Endodermal cell (in vitro differentiated cells): ENCODE data around the gene USP48. TPM values are rescaled to one million over a fixed set of nuclear protein-coding genes. Genes with fewer than 3 reads are reported as not detected.
A peak's percentile ranks its signal among the peaks of the same experiment; 100 is the strongest.

Source experiments
- DNase-seq: peaks from one replicate; pipeline ENCODE4 v3.0.0-alpha.2; 2017
- H3K27ac ChIP-seq: 2 replicates; pipeline ENCODE4 v1.5.1; 2013; ENCODE audit warnings: mild to moderate bottlenecking, low read depth, low read length, moderate library complexity
- H3K27me3 ChIP-seq: 2 replicates; pipeline ENCODE4 v1.6.1; 2013; ENCODE audit warnings: mild to moderate bottlenecking, low read length, moderate library complexity; ENCODE audit not compliant: insufficient read depth, control insufficient read depth, poor library complexity, severe bottlenecking
- H3K36me3 ChIP-seq: 2 replicates; pipeline ENCODE4 v1.7.0; 2013; ENCODE audit warnings: mild to moderate bottlenecking, low read length, moderate library complexity; ENCODE audit not compliant: control insufficient read depth, insufficient read depth
- H3K4me1 ChIP-seq: one replicate; pipeline ENCODE4 v1.7.0; 2013; ENCODE audit warnings: low read length; ENCODE audit not compliant: control insufficient read depth, insufficient read depth
- H3K4me3 ChIP-seq: 2 replicates; pipeline ENCODE4 v1.5.1; 2013; ENCODE audit warnings: mild to moderate bottlenecking, low read length, moderate library complexity
- H3K9ac ChIP-seq: 2 replicates; pipeline ENCODE4 v1.6.1; 2013; ENCODE audit warnings: mild to moderate bottlenecking, low read length, moderate library complexity; ENCODE audit not compliant: poor library complexity, severe bottlenecking; ENCODE audit errors: extremely low read depth
- H3K9me3 ChIP-seq: 2 replicates; pipeline ENCODE4 v1.6.1; 2013; ENCODE audit warnings: mild to moderate bottlenecking, low read length, moderate library complexity; ENCODE audit not compliant: control insufficient read depth
- H3K27ac Mint-ChIP-seq: 2 replicates; pipeline ENCODE4 v1.8.0; 2020; ENCODE audit warnings: mixed read lengths
- H3K27me3 Mint-ChIP-seq: 2 replicates; pipeline ENCODE4 v1.8.0; 2021; ENCODE audit warnings: mild to moderate bottlenecking, mixed read lengths; ENCODE audit not compliant: insufficient read depth
- H3K36me3 Mint-ChIP-seq: 2 replicates; pipeline ENCODE4 v1.8.0; 2020; ENCODE audit warnings: low read depth, mixed read lengths
- H3K4me1 Mint-ChIP-seq: 2 replicates; pipeline ENCODE4 v1.8.0; 2020; ENCODE audit warnings: mixed read lengths
- H3K4me3 Mint-ChIP-seq: 2 replicates; pipeline ENCODE4 v1.8.0; 2020; ENCODE audit warnings: mild to moderate bottlenecking, moderate library complexity, mixed read lengths
- H3K9me3 Mint-ChIP-seq: 2 replicates; pipeline ENCODE4 v1.8.0; 2020; ENCODE audit warnings: mild to moderate bottlenecking, mixed read lengths
- CTCF ChIP-seq: fragments of 200-600 bp; sonication (generic); conservative IDR thresholded peaks from 2 replicates; pipeline ENCODE4 v1.5.0; 2021; ENCODE audit warnings: antibody characterized with exemption, mild to moderate bottlenecking
- WGBS, 2 experiments: methylation state at CpG; one replicate each; pipeline versions ENCODE4 v1.1.5 to v1.1.7; 2013; ENCODE audit warnings: missing lambda C conversion rate in 2 of 2, mixed read lengths in 1 of 2; ENCODE audit not compliant: insufficient coverage in 1 of 2, insufficient read length in 1 of 2; 5-methylcytosine and 5-hydroxymethylcytosine counted together
- total RNA-seq, 2 donors: library from RNA; stranded (reverse); fragmentation: NEBNext Ultra II Directional in 1 of 2; extraction: Animal tissue kit (Norgen Biotek cat#: 25700) in 1 of 2; gene quantifications; 2 replicates in 1 of 2; 3 replicates in 1 of 2; pipeline ENCODE4 v1.2.1, GENCODE V29; 2021

USP48 gene
- total RNA-seq, 2 donors from 2014 or later: 73.8 to 78.6 TPM

- Histone ChIP-seq H3K36me3 (no peaks in the 10 kb centered on the region), H3K27ac (no peak overlapping the region), H3K9me3 (no peaks in the 10 kb centered on the region), H3K27me3 (peaks cover 32% of the 10 kb centered on the region), H3K4me3 (no peak overlapping the region), H3K9ac (no peak overlapping the region), H3K4me1 (no peaks in the 10 kb centered on the region)
- H3K9me3 Mint-ChIP-seq: no peaks in the 10 kb centered on the region
- peak; percentile 36 for TF ChIP-seq CTCF
- H3K27me3 Mint-ChIP-seq: peaks cover 35% of the 10 kb centered on the region
- DNase-seq: no peak
- 78 to 86% methylated on average over 6 to 11 of the region's 11 CpGs for WGBS, 2 experiments
- H3K36me3 Mint-ChIP-seq: no peaks in the 10 kb centered on the region
- H3K27ac Mint-ChIP-seq: no peak overlapping the region
- H3K4me1 Mint-ChIP-seq: peaks cover 3% of the 10 kb centered on the region
- H3K4me3 Mint-ChIP-seq: no peak overlapping the region
Measured at GRCh38 chr1:21663248-21663950, 119.5 kb downstream of the USP48 start.

- H3K9me3 Mint-ChIP-seq: no peaks in the 10 kb centered on the region
- peaks cover 26% of the 10 kb centered on the region for H3K27me3 ChIP-seq
- H3K4me3 Mint-ChIP-seq: no peak overlapping the region
- no peaks in the 10 kb centered on the region for H3K36me3 Mint-ChIP-seq
- no peak for DNase-seq
- H3K4me3 ChIP-seq: no peak overlapping the region
- H3K27ac ChIP-seq: no peak overlapping the region
- WGBS, 2 experiments: 86 to 100% methylated on average over 1 to 6 of the region's 6 CpGs
- H3K27me3 Mint-ChIP-seq: peaks cover 28% of the 10 kb centered on the region
- TF ChIP-seq CTCF: no peak
- no peaks in the 10 kb centered on the region for H3K9me3 ChIP-seq
- H3K27ac Mint-ChIP-seq: no peak overlapping the region
- peaks cover 3% of the 10 kb centered on the region for H3K4me1 Mint-ChIP-seq
- no peak overlapping the region for H3K9ac ChIP-seq
- H3K4me1 ChIP-seq: no peaks in the 10 kb centered on the region
- no peaks in the 10 kb centered on the region for H3K36me3 ChIP-seq
Measured at GRCh38 chr1:21662426-21663247, 120.3 kb downstream of the USP48 start.

GRCh38 chr1:21661886-21662285 is 121.1 kb downstream of the USP48 start:
- no peaks in the 10 kb centered on the region for H3K9me3 ChIP-seq
- Mint-ChIP-seq H3K36me3 (no peaks in the 10 kb centered on the region), H3K27ac (no peak overlapping the region), H3K27me3 (peaks cover 25% of the 10 kb centered on the region), H3K4me1 (peaks cover 3% of the 10 kb centered on the region), H3K4me3 (no peak overlapping the region), H3K9me3 (no peaks in the 10 kb centered on the region)
- TF ChIP-seq CTCF: no peak
- no peaks in the 10 kb centered on the region for H3K4me1 ChIP-seq
- 89 to 93% methylated on average over 5 of the region's 5 CpGs for WGBS, 2 experiments
- no peak for DNase-seq
- peaks cover 26% of the 10 kb centered on the region for H3K27me3 ChIP-seq
- H3K27ac ChIP-seq: no peak overlapping the region
- H3K9ac ChIP-seq: no peak overlapping the region
- no peak overlapping the region for H3K4me3 ChIP-seq
- no peaks in the 10 kb centered on the region for H3K36me3 ChIP-seq
